ENCODE results near the gene CCDC14.

Gene CCDC14

DNA sequence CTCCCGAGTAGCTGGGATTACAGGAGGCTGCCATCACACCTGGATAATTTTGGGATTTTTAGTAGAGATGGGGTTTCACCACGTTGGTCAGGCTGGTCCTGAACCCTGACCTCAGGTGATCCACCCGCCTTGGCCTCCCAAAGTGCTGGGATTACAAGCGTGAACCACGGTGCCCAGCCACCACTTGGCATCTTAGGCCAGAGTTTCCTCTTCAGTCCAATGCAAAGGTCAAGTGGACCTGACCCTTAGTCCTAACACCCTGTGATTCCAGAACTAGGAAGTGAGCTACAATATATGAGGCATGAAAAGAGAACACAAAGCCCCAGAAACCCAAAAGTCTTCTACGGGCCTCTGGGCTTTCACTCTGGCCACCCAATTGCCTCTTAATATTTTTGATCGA is 82.2 kb downstream of the CCDC14 start:
- H3K4me3 ChIP-seq (ENCODE audit: low read depth, low read length) = no peak overlapping the region
- no peak for DNase-seq (ENCODE audit: low read depth, low spot score)
- POLR2A ChIA-PET = no interaction called here
- TF ChIP-seq, protein P1, sequence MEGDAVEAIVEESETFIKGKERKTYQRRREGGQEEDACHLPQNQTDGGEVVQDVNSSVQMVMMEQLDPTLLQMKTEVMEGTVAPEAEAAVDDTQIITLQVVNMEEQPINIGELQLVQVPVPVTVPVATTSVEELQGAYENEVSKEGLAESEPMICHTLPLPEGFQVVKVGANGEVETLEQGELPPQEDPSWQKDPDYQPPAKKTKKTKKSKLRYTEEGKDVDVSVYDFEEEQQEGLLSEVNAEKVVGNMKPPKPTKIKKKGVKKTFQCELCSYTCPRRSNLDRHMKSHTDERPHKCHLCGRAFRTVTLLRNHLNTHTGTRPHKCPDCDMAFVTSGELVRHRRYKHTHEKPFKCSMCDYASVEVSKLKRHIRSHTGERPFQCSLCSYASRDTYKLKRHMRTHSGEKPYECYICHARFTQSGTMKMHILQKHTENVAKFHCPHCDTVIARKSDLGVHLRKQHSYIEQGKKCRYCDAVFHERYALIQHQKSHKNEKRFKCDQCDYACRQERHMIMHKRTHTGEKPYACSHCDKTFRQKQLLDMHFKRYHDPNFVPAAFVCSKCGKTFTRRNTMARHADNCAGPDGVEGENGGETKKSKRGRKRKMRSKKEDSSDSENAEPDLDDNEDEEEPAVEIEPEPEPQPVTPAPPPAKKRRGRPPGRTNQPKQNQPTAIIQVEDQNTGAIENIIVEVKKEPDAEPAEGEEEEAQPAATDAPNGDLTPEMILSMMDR (IDR thresholded peaks at IDR 0.05; ENCODE audit: insufficient read depth, low read length, missing control alignments) = no peak
- CTCF ChIA-PET = interaction anchor here (0.6 to 5.9 kb wide), 4 partner anchors 7 to 155 kb away, joined by 3 to 47 read pairs (median 4); no protein-coding TSS in a partner anchor

DNA sequence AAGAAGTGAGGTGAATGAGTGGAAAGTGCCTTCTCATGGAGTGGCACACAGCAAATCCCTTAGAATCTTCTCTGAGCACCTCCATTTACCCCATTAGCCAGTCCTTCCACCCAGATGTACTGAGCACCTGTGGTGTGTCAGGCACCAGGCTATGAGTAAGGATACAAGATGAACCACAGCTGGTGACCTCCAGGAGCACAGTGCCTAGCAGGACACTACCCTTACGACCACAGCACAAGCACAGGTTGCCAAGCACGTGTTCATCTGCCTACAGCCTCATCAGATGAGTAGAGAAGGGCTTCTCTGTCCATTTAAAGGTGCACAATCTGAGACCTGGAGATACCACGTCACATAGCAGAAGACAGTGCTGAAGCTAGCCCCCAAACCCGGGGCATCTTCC is 83.1 kb downstream of the CCDC14 start:
- DNase-seq (ENCODE audit: low read depth, low spot score) = no peak
- ChIA-PET CTCF (interaction anchor here (1.0 to 1.5 kb wide), 4 partner anchors 11 to 226 kb away, joined by 3 to 6 read pairs (median 4); no protein-coding TSS in a partner anchor), POLR2A (no interaction called here)
- H3K4me3 ChIP-seq (ENCODE audit: low read depth, low read length) = no peak overlapping the region
- TF ChIP-seq, protein P1 (IDR thresholded peaks at IDR 0.05; ENCODE audit: insufficient read depth, low read length, missing control alignments) = no peak

DNA sequence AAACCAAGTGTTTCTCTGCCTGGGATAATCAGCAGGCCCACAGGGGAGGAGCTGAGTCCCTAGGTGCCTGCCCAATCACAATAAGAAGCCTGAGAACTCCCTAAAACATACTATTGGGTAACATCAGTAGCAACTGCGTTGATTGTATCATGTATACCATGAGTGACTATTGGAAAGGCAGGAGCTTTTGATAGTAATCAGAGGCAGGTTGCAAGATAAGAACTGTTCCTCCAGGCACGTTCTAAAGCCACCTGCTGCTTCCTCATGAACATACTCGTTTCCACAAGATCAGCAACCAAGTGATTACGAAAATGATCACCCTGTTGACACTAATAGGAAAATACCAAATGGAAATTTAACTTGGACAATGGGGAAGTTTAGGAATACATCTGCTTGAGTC is 83.6 kb downstream of the CCDC14 start:
- CTCF ChIA-PET = interaction anchor here (1.0 to 1.5 kb wide), 4 partner anchors 11 to 225 kb away, joined by 3 to 6 read pairs (median 4); no protein-coding TSS in a partner anchor
- DNase-seq (ENCODE audit: low read depth, low spot score) = no peak
- POLR2A ChIA-PET = no interaction called here
- TF ChIP-seq, protein P1 (IDR thresholded peaks at IDR 0.05; ENCODE audit: insufficient read depth, low read length, missing control alignments) = no peak
- no peak overlapping the region for H3K4me3 ChIP-seq (ENCODE audit: low read depth, low read length)

DNA sequence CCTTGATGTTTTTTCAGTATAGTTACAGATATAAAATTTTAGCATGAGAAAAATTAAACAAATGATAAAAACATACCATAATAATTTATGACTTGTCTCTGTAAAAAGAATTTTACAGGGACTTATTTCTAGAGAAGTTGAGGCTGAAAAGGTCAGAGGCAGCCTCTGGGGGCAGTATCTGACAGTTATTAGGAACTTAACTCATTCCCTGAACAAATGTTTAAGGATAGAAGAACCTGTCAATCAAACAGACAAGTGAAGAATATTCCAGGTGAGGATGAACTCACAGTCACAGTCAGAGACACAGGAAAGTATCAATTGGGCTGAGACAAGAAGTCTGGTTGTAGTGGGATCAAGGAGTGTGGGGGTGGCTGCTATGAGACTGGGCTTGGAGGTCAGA is 84.2 kb downstream of the CCDC14 start:
- no peak overlapping the region for H3K4me3 ChIP-seq (ENCODE audit: low read depth, low read length)
- ChIA-PET CTCF (interaction anchor here (1.2 to 1.5 kb wide), 2 partner anchors 153 to 225 kb away, joined by 3 to 4 read pairs; no protein-coding TSS in a partner anchor), POLR2A (no interaction called here)
- TF ChIP-seq, protein P1 (IDR thresholded peaks at IDR 0.05; ENCODE audit: insufficient read depth, low read length, missing control alignments) = no peak
- no peak for DNase-seq (ENCODE audit: low read depth, low spot score)

DNA sequence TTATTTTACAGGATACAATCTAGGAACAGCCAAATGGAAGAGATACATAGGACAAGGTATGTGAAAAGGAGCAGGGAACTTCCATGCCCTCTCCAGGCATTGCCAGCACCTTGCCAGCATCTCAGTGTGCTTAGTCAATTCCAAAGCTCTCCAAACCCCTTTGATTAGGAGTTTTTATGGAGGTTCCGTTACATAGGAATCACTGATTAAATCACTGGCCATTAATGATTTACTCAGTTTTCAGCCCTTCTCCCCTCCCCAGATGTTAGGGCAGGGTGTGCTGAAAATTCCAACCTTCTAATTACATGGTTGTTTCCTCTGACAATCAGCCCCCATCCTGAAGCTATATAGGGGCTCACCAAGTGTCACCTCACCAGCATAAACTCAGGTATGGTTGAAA is 88.4 kb downstream of the CCDC14 start:
- DNase-seq (ENCODE audit: low read depth, low spot score) = no peak
- POLR2A ChIA-PET = interaction anchor here (1.4 kb wide), 1 partner anchor 9 kb away, joined by 3 read pairs; no protein-coding TSS in a partner anchor
- CTCF ChIA-PET = interaction anchor here (0.7 to 6.5 kb wide), 4 partner anchors 9 to 150 kb away, joined by 3 to 47 read pairs (median 4); partner anchors contain the start of gene MYLK
- no peak overlapping the region for H3K4me3 ChIP-seq (ENCODE audit: low read depth, low read length)
- TF ChIP-seq, protein P1 (IDR thresholded peaks at IDR 0.05; ENCODE audit: insufficient read depth, low read length, missing control alignments) = no peak

DNA sequence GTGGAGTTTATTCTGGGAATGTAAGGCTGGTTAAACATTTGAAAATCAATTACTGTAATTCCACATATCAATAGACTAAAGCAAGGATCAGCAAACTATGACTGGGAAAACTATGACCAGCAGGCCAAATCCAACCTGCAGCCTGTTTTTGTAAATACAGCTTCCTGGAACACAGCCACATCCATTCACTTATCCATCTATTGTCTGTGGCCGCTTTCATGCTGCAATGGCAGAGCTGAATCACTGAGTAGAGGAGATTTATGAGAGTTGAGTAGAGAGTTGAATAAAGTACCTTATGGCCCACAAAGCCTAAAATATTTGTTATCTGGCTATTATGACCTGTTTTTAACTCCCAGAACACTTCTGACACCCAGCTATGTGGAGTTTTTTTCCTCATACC is 89.1 kb downstream of the CCDC14 start:
- TF ChIP-seq, protein P1 (IDR thresholded peaks at IDR 0.05; ENCODE audit: insufficient read depth, low read length, missing control alignments) = no peak
- CTCF ChIA-PET = interaction anchor here (0.7 to 6.5 kb wide), 3 partner anchors 9 to 14 kb away, joined by 3 to 47 read pairs (median 4); partner anchors contain the start of gene MYLK
- no peak overlapping the region for H3K4me3 ChIP-seq (ENCODE audit: low read depth, low read length)
- POLR2A ChIA-PET = interaction anchor here (1.4 kb wide), 1 partner anchor 9 kb away, joined by 3 read pairs; no protein-coding TSS in a partner anchor
- DNase-seq (ENCODE audit: low read depth, low spot score) = no peak
